ENCODE results near the gene HSPB7.
A peak's percentile ranks its signal among the peaks of the same experiment; 100 is the strongest.
"Not testable (repeated sequence)": the region's sequence is repeated elsewhere in the genome, so short reads cannot be mapped to it uniquely, and the experiment has no call there.

The HSPB7 gene

GRCh38 chr1:16005597-16005996 is 12.2 kb downstream of the HSPB7 start:
- DNase-seq: no peak

DNA sequence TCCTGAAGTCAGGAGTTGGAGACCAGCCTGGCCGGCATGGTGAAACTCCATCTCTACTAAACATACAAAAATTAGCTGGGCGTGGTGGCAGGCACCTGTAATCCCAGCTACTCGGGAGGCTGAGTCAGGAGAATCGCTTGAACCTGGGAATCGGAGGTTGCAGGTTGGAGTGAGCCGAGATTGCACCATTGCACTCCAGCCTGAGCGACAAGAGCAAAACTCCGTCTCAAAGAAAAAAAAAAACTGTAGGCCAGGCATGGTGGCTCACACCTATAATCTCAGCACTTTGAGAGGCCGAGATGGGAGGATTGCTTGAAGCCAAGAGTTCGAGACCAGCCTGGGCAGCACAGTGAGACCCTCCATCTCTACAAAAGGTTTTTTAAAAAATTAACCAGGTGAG is 16.6 kb downstream of the HSPB7 start:
- DNase-seq: not testable (repeated sequence)

DNA sequence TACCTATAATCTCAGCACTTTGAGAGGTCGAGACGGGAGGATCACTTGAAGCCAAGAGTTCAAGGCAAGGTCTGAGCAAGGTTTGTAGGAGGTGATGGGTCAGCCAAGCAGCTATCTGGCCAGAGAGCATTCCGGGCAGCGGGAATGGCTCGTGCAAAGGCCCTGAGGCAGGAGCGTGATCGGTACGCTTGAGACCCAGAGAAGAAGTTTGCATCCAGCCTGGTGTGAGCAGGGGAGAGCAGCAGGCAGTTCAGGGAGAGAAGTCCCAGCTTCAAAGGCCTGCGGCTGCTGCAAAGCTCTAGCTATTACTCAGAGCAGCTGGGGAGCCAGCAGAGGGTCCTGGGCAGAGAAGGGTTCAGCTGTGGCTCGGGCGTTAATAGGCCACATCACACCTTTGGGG is 18.9 kb downstream of the HSPB7 start:
- no peak for DNase-seq

DNA sequence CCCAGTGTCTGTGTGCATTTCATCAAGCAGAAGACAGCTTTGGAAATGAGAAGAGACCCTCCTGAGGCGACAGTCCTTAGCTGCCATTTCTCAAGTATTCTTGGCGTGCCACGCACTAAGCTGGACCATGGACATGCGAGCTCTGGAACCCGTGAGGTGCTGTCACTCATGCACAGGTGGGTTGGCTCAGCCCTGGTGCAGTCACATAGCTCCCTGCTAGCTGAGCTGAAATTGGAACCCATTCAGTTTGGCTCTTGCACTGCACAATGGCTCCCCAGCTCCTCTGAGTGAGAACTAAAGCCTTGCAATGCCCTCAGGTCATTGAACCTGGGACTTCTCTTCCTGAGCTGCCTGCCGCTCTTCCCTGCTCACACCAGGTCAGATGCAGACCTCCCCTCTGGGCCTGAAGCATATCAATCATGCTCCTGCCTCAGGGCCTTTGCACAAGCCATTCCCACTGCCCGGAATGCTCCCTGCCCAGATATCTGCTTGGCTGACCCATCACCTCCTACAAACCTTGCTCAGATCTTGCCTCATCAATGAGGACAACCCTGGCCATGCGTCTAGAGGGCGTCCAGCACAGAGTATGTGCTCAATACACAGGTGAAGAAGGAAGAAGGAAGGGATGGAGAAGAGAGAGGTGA is 20.1 kb downstream of the HSPB7 start:
- no peak for DNase-seq

GRCh38 chr1:15997076-15997585 is 20.7 kb downstream of the HSPB7 start:
- no peak for DNase-seq

DNA sequence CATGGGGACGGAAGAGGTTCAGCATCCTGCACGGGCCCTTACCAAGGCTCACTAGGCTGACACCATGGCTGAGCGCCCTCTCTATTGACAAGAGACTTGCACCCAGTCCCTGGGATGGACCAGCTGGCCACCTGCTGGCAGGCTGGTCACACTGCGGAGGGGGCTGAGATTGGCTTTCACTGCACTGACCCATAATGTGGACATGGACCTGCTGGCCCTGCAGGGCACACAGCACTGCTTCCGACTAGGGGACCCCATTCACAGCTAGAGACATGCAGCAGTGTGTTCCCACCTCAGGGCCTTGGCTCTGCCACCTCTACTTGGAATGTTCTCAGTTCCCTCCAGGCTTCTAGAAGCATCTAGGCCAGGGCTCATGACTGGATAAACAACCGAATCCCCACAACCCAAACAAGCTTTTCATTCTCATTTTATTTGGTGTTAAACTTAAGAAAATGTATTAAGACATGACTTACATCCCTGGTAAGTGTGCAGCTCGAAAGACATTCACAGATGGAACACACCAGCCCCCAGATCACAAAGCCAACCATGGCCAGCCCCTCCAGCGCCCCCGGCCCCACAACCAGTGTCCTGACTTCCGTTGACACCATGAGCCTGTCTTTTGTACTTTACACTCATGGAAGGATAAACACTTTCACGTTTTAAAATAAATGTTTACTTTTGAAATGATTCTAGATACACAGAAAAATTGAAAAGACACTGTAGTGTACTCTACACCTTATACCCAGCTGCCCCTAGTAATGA is 23.1 kb downstream of the HSPB7 start:
- peak; percentile 51 for DNase-seq

- DNase-seq: no peak
Measured at GRCh38 chr1:15994081-15994480, 23.8 kb downstream of the HSPB7 start.

GRCh38 chr1:15993666-15994065 is 24.2 kb downstream of the HSPB7 start:
- no peak for DNase-seq

DNA sequence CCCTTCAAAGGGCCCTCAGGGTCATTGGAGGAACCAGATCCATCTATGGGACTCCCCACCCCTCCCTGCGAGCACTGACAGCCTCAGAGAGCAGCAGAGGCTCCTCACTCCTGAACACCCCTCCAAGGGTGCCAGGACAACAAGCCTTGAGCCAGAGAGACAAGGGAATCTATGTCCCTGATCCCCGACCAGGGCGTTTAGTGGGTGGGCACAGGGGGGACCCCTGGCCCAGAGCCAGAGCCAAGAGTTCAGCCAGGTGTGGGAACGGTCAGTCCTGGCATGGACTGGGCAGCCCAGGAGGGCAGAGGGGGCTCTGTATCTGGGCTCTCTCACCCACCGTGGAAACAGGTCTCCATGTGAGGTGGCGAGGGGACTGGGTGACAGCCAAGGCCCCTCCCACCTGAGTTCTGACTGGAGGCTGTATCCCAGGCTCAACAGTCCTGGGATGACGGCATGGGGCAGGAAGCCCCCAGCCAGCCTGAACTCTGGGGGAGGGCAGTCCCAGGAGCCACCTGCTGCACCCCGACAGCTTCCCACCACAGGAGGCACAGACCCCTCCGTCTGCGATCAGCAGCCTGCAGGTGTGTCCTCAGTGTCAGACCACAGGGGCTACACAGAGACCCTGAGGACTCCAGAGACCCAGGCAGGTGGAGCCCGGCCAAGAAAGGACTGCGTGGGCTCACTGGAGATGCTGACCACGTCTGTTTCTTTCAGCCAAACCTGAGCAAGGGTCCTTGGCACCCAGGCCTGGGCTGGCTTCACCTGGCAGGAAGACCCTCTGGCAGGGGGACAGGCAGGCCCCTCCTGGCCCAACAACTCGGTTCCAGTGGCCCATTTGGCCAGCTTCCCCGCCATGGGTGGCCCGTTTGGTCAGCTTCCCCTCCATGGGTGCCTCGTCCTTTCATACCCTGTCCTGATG is 25.0 kb downstream of the HSPB7 start:
- no peak for DNase-seq

DNA sequence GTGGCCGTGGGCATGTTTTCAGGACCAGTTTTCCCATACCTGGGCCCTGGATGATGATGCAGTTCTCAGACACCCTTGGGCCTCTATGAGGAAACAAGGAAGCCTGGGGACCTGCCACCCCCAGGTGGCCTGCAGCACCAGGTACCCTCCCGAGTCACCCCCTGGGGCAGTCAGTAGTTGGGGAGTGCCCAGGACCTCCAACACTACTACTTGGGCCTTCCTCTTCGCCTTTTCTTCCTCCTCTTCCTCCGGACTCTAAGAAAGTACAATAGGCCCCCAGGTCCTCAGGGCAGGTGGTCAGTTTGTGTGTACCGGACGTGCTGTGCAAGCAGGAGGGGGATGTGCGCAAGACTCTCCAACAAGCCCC is 25.7 kb downstream of the HSPB7 start:
- DNase-seq: no peak

DNA sequence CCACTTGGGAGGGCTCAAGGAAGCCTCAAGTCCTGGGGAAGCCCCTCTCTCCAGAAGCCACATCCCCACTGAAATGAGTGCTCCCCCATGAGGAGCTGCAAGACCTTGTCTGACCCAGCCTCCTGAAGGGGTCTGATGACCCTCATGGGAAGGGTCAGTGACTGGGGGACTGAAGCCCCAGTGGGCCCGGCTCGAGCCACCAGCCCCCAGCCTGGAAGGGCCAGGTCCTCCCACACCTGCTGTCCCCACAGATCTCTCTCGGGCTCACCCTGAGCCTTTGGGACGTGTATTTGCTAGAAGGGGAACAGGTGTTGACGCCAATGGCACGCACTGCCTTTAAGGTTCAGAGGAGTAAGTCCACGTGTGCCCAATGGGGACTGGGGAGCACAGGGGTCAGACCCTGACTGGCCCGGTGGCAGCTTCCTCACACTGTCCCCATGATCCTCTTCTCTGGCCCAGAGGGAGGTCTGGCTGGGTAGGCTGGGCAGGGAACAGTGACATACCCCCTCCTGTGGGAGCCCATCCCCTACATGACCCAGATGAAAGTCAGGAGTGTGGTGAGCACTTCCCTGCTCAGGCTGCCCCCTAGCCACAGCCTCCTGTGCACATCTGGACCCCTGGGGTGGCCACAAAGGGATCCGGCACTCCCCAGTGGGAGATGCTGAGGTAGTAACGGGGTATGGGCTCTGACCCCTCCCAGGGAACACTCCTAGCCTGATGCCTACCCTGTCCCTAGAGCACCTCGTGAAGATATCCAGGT is 26.2 kb downstream of the HSPB7 start:
- no peak for DNase-seq

DNA sequence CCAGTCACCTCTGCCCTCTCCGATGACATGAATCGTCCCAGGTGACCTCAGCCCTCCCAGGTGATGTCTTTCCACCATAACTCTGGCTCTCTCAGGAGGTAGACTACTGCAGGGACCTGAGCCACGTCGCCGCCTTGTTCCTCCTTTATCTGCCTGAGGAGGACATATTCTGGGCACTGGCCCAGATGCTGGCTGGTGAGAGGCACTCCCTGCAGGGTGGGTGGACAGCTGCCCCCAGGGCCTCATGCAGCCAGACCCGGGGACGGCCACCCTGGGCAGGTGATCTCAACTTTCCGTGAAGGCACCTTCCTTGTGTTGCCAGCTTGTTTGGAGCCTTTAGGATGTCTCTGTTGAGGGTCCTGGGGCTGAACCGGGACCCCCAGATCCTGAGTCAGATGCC is 28.1 kb downstream of the HSPB7 start:
- DNase-seq: no peak

GRCh38 chr1:15988856-15989736 is 28.7 kb downstream of the HSPB7 start:
- no peak for DNase-seq

DNA sequence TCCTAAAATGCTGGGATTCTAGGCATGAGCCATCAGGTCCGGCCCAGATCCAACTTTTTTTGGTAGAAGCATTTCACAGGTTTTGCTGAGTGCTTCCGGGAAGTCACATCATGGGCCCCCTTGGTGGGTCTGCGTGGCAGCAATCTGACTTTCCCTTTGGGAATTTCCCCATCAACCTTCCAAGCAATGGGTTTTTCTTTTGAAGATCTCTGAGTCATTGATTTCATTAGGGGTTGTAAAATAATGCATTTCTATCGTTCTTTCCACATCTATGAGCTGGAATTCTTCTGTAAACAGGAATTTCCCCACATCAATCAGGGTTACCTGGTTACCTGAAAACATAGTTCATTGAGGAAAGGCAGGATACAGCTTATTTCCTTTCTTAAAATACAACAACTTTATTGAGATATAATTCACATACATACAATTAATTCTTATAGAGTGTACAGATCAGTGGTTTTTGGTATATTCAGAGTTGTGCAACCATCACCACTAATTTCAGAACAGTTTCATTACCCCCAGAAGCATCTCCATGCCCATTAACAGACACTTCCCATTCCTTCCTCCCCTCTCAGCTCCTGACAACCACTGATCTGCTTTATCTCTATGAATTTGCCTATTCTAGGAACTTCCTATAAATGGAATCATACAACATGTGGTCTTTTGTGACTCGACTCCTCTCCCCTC is 32.1 kb downstream of the HSPB7 start:
- no peak for DNase-seq

GRCh38 chr1:15983275-15983674 is 34.6 kb downstream of the HSPB7 start:
- DNase-seq: no peak

GRCh38 chr1:15981679-15982078 is 36.2 kb downstream of the HSPB7 start:
- DNase-seq: no peak

DNA sequence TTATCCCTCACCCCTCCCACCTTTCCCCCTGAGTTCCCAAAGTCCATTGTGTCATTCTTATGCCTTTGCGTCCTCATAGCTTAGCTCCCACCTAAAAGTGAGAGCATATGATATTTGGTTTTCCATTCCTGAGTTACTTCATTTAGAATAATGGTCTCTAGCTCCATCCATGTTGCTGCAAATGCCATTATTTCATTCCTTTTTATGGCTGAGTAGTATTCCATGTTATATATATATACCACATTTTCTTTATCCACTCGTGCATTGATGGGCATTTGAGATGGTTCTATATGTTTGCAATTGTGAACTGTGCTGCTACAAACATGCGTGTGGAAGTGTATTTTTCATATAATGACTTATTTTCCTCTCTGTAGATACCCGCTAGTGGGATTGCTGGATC is 39.9 kb downstream of the HSPB7 start:
- DNase-seq: not testable (repeated sequence)

DNA sequence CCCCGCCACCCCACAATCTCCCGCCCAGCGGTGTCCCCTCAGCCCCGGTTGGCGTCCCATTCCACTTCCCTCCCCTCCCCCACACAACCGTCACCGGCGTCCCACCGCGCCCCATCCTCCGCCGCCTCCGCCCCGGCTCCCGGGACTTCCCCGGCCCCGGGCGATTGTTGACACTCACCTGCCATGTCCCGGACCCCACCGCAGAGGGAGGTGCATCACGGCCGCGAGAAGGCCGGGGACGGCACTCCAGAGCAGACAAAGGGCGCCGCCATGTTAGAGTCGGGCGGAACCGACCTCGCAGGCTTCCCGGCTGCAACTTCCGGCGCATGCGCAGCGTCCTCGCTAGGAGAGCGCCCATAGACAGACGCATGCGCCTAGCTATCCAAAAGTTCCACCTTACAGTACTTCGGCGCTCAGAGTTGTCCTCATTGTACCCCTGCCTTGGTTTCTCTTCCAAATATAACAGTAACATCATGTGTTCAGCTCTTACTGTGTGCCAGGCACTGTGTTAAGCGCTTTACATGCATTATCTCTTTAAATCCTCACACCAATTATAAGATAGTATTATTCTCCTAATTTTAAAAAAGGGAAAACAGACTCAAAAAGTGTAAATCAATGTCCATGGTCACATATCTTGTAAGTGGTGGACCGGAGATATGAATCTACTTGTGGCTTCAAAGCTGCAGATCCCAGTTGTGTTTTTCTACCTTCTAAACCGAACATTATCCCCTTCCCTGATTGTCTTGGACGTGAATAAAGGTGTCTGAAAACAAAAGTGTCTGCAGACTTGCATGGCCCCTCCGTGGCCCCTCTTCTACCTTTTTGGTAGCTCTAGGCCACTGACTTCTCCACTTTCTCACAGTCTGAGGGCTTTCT is 41.8 kb downstream of the HSPB7 start, which contains the start of gene ZBTB17:
Gene ZBTB17, minus strand, starts transcription at position 297 of the 876 bp plus-strand sequence. CDS start 27,606 bp downstream, outside the sequence.
- DNase-seq: peak; percentile 96

DNA sequence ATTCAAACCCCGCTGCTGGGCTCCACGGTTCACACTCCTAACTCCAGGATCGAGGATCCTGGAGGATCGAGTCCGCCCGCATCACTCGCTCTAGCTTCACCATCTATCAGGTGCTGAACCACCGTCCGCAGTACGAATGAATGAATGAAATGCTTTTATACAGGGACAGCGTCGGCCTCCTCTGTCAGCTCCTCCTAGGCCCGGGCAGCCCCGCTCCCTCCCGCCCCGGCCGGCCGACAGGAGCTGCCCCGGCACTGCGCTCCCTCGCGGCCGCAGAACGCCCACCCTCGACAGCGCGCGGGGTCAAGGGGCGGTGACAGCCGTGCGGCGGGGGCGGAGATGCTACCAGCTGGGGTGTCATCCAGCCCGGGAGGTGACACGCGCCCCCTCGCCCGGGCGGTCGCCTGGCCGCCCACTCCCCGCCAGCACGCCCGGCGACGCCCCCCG is 42.5 kb downstream of the HSPB7 start:
- DNase-seq: peak; percentile 79

GRCh38 chr1:15974855-15975254 is 43.0 kb downstream of the HSPB7 start:
- peak; percentile 32 for DNase-seq
